K562 (cell line): ENCODE results near the gene ZNF516. TPM values are rescaled to one million over a fixed set of nuclear protein-coding genes. Genes with fewer than 3 reads are reported as not detected.

Experiments used
- HMBOX1 ChIP-seq: sonication (generic); IDR thresholded peaks from 2 replicates; pipeline ENCODE4 v1.6.1; 2016
- MBD2 ChIP-seq: sonication (generic); IDR thresholded peaks from 2 replicates; pipeline ENCODE4 v1.6.1; 2016; ENCODE audit warnings: low read depth, borderline replicate concordance
- MEF2A ChIP-seq: IDR thresholded peaks from 2 replicates; pipeline ENCODE4 v1.6.1; 2011; ENCODE audit warnings: low read depth, mild to moderate bottlenecking, low read length, moderate library complexity; ENCODE audit not compliant: control insufficient read depth
- NFXL1 ChIP-seq: fragments of 450-650 bp; formaldehyde crosslinking; IDR thresholded peaks from 2 replicates; pipeline ENCODE4 v1.4.0; 2021; ENCODE audit warnings: mild to moderate bottlenecking
- TFE3 ChIP-seq: fragments of 450-650 bp; formaldehyde crosslinking; IDR thresholded peaks from 2 replicates; pipeline ENCODE4 v1.4.0; 2020; ENCODE audit warnings: mild to moderate bottlenecking, mixed read lengths
- ZBTB5 ChIP-seq: fragments of 450-650 bp; IDR thresholded peaks from 2 replicates; pipeline ENCODE4 v1.6.1; 2017; ENCODE audit warnings: antibody characterized with exemption
- polyA plus RNA-seq, 8 experiments: library from polyadenylated mRNA; depleted of rRNA in 4 of 8; stranded (reverse) in 5 of 8; unstranded in 3 of 8; fragments of >200 nt; fragmentation: Nextera tagmentation in 2 of 8; fragmentation: Illumina TruSeq in 1 of 8; extraction: Ambion mirVana in 2 of 8; extraction: Trizol in 1 of 8; gene quantifications; 2 replicates each; pipeline versions ENCODE4 v1.2.1 to v1.2.3, GENCODE V29; 2011 to 2014; ENCODE audit warnings: inconsistent platforms in 1 of 8, missing spikeins in 1 of 8
- total RNA-seq, 7 experiments: library from RNA; depleted of rRNA in 6 of 7; stranded (reverse); fragments of >200 nt in 6 of 7; fragmentation: Illumina TruSeq in 2 of 7; extraction: Trizol in 2 of 7; gene quantifications; 2 replicates each; pipeline versions ENCODE4 v1.2.1 to v1.2.3, GENCODE V29; 2011 to 2021; ENCODE audit warnings: low replicate concordance in 1 of 7

Gene ZNF516
- total and polyA plus RNA-seq, 9 of the 15 experiments (the other 6 are each of a cell fraction or from before 2014, with no cell fraction given) = 0.04 to 0.20 (median 0.08) TPM; not detected in 3

GRCh38 chr18:76436342-76436741 lies 58.7 kb downstream of the ZNF516 start (continued):
- TF ChIP-seq TFE3 (CRISPR knock-in tag) (no peak), MBD2 (no peak), NFXL1 (no peak), HMBOX1 (no peak), MEF2A (no peak), ZBTB5 (no peak)
